Measurements from ENCODE around the gene IL20.

Gene IL20, protein sequence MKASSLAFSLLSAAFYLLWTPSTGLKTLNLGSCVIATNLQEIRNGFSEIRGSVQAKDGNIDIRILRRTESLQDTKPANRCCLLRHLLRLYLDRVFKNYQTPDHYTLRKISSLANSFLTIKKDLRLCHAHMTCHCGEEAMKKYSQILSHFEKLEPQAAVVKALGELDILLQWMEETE
- 0 reads per million in 2 donors for total RNA-seq

- peak; percentile 91 for DNase-seq
These were observed at the start of gene IL20 for GRCh38 chr1:206864939-206865671. IL20 (plus strand) TSS chr1:206865623; CDS start chr1:206865853, 230 bp downstream.

- DNase-seq, result no peak
These were observed 48.8 kb upstream of the IL20 start for GRCh38 chr1:206816390-206817287.

GRCh38 chr1:206821493-206821892 is 43.9 kb upstream of the IL20 start:
- DNase-seq, result no peak

DNA sequence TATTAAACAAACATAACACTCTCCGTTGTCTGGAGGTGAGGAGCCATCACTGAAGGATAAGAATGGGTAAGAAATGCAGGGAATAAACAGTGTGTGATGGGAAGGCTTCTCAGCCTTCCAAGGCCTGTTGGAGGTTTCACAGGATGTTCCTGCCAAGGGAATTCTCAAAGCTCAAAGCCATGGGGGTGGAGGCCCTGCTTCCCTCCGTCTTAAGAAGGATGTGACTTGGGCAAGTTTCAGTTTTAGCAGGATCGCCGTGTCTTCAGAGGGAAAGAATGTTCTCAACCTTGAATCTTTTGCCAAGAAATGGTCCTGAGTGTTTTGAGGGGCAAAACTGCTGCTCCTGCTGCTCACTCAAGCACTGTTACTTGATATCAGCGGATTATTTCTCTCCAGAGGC is 41.7 kb upstream of the IL20 start:
- no peak for DNase-seq

- no peak for DNase-seq
These were observed 41.1 kb upstream of the IL20 start for GRCh38 chr1:206824331-206824730.

DNA sequence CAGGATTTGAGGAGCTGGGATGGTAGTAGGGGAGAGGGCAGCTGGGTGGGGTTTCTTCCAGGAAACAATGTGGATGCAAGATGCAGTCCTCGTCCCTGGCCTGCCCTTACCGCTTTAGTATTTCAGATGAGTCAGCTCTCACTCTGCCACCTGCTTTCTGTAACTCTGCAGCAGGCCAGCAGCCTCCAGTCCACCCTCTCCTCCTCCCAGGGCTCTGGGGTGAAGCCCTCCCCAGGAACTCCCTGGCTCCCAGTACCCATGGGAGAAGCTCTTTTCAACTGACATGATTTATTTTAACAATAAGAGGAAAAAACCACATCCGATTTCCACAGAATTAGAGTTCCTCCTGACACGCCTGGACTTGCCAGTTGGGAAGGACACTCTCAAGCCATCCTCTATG is 39.0 kb upstream of the IL20 start:
- no peak for DNase-seq

- DNase-seq, result no peak
These were observed 37.4 kb upstream of the IL20 start for GRCh38 chr1:206828061-206828460.

GRCh38 chr1:206828765-206829164 is 36.7 kb upstream of the IL20 start:
- DNase-seq, result no peak

- DNase-seq, result no peak
These were observed 36.1 kb upstream of the IL20 start for GRCh38 chr1:206829282-206829681.

- no peak for DNase-seq
These were observed 35.5 kb upstream of the IL20 start for GRCh38 chr1:206829875-206830274.

DNA sequence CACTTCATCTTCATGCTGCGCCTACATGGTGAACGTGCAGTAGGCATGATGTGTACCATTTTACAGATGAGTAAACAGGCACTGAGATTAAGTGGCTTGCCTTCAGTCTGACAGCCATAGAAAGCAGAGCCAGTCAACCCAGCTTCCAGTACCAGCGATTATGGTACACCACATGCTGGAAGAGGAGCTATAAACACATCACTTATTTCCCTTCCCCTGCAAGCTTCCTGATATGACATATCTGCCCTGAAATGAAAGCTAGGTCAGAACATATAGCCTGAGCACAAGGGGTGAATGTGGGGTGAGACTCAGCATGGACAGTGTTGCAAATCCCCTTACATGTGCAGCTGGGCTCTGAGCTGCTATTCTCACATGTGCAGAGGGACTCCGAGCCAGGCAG is 33.8 kb upstream of the IL20 start:
- no peak for DNase-seq

- DNase-seq, result no peak
These were observed 33.0 kb upstream of the IL20 start for GRCh38 chr1:206832352-206832880.

DNA sequence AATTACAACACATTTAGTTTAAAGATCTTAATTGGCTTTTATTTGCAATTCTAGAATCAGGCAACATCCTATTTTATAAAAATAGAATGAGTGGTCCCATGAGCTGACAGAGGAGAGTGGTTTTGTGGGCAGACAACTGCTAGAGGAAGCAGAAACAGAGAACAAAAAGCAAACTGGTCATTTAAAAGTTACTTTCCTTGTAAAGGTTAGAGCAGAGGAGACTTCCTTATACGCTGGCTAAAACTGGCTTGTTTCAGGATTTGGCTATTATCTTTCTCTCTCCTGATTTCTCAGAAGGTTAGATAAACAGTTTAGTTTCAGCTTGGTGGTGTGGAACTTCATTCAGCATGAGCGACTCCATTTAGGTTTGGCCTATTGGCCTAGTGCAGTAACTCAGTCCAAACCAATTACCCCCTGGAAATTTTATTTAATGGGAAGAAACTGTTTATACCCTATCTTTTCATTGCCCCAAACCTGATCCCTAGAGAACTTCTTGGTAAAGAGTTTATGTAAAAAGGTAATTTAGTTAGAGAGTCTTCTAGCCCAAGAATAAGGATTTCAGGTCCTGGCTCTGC is 32.2 kb upstream of the IL20 start:
- no peak for DNase-seq

GRCh38 chr1:206833801-206834200 is 31.6 kb upstream of the IL20 start:
- DNase-seq, result no peak

- DNase-seq, result no peak
These were observed 31.2 kb upstream of the IL20 start for GRCh38 chr1:206834217-206834616.

DNA sequence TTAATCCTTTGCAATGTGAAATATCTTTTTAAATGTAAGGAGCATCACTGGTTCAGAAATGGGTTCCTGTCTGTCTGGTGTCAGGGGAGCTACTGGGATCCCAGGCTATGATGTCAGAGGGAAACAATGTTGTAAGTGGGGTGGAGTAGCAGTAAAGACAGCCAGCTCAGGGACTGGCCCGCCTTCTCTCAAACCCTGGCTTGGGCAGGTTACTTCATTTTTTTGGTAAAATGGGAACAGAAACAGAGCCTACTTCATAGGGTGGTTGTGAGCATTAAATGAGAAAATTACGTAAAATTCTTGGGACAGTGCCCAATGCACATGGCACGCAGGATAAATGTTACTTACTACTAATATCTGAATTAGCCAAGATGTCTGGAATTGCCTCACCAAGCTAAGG is 30.7 kb upstream of the IL20 start:
- DNase-seq, result no peak

DNA sequence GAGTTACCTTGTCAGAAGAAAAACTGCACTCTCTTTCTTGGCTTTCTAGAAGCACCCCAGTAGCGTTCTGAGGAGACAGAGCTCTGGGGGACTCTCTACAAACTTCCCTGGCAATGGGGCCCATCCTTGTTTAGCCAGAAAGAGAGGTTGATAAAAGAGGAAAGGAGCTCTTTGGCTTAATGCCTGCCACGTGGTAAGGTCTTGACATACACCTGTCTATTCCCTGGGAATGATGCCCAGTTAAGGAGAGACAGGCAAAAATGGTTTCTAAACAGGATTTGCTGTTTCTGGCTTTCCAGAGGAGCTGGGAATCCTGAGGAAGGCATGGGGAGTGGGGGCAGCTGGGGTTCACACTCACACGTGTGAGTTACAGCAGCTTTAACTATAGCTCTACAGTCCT is 30.2 kb upstream of the IL20 start:
- no peak for DNase-seq

DNA sequence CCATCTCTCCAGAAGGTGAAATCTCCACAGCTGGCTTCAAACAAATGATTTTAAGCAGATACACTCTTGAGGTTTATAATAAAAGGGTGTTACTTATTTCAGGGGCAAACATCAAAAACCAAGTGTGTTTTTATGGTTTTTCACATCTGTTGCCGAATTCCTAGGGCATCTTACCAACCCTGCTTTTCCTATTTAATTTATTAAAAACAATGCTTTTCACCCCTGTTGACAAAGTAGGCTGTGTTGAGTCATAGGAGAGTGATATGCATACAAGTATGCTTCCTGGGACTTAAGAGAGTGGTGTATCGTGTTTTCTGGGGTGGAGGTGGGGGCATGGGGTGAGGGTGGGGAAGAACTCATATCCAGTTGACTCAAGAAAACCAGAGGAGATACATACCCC is 29.3 kb upstream of the IL20 start:
- DNase-seq, result no peak

DNA sequence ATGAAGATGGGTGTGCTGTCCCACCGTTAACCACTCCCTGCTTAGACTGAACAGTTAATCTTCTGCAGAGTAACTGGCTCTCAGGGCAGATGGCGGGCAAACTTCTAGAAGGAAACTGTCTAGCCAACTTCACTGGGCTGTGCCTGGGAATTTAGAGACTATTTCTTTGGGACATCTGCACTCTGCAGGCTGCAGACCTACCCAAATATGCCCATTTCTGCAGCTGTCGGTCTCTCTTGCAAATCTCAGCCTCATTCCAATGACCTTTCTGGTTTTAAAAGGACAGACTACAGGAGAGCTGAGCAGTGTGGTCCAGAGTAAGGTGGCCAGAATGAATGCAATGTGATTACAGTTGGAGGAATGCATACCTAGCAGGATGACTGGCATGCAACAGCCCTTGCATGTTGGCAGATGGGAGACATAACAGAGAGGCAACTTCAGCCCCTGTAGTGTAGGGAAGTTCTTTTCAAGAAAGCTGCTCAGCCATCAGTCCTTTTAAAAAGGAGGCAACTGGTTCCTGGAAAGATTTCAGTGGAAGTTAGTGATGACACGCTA is 26.3 kb upstream of the IL20 start:
- DNase-seq, result no peak

GRCh38 chr1:206839857-206840256 is 25.6 kb upstream of the IL20 start:
- no peak for DNase-seq

GRCh38 chr1:206841609-206842323 is 23.7 kb upstream of the IL20 start:
- DNase-seq, result no peak

DNA sequence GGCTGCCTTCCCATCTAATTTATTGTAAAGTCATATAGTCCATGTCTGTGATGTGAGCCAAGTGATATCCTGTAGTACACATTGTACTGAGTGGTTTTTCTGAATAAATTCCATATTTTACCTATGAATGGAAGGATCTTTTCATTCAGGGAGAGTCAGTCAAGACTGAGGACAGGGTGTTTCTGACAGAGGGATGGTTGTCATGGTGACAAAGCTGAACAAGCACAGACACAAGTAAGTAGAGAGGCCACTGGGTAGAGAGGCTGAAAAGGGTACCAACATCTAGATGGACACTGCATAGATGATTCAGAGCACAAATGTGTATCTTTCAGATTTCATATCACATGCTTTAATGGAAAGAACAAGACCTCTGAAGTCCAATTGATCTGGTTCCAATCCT is 22.6 kb upstream of the IL20 start:
- DNase-seq, result no peak

All from T-helper 9 cell (primary cell).